ENCODE results near the gene MFSD6.

- TF ChIP-seq FOXJ3 (CRISPR knock-in tag; IDR thresholded peaks at IDR 0.05) = no peak
- no peak for TF ChIP-seq CTCF (IDR thresholded peaks at IDR 0.05)
These were observed 7.9 kb downstream of the MFSD6 start for GRCh38 chr2:190415794-190416775.
